ENCODE measurements around the gene STMND1. TPM values are rescaled to one million over a fixed set of nuclear protein-coding genes. Genes with fewer than 3 reads are reported as not detected.

The STMND1 gene
- total and polyA plus RNA-seq, 4 donors, result 0.05 TPM; not detected in 3

GRCh38 chr6:17057322-17057721, 44.5 kb upstream of the STMND1 start (continued):
- no peak for TF ChIP-seq ZBTB33 (IDR thresholded peaks at IDR 0.05)
- TF ChIP-seq YY1 (IDR thresholded peaks at IDR 0.05), result no peak

- 80% methylated on average over 2 of the region's 2 CpGs for whole genome bisulfite sequencing
- Histone ChIP-seq H3K36me3 (ENCODE audit: control insufficient read depth in 4 of 4, insufficient read depth in 3 of 4, low read depth in 1 of 4, low read length in 3 of 4) (no peaks in the 10 kb centered on the region), H3K9ac (ENCODE audit: low read depth in 1 of 2, low read length in 2 of 2) (no peak overlapping the region), H3K4me3 (ENCODE audit: low read depth in 1 of 3, low read length in 3 of 3) (no peak overlapping the region), H3K27me3 (ENCODE audit: control insufficient read depth in 4 of 4, insufficient read depth in 4 of 4, low read length in 3 of 4) (no peaks in the 10 kb centered on the region), H3K4me1 (ENCODE audit: control insufficient read depth in 4 of 4, insufficient read depth in 4 of 4, low read length in 3 of 4) (no peaks in the 10 kb centered on the region), H3K27ac (ENCODE audit: low read depth in 1 of 2, low read length in 2 of 2) (no peak overlapping the region), H3K9me3 (ENCODE audit: control insufficient read depth in 4 of 4, low read length in 3 of 4) (no peaks in the 10 kb centered on the region)
- no peak for TF ChIP-seq GABPA (IDR thresholded peaks at IDR 0.05 in 1 of 2, conservative IDR thresholded peaks at IDR 0.05 in 1 of 2)
- TF ChIP-seq JUND (IDR thresholded peaks at IDR 0.05), result no peak
- no peak for TF ChIP-seq CTCF (IDR thresholded peaks at IDR 0.05; ENCODE audit: low read depth, low read length, missing input control)
- no peak for TF ChIP-seq RXRA (IDR thresholded peaks at IDR 0.05)
- TF ChIP-seq NR2F2 (IDR thresholded peaks at IDR 0.05), result no peak
- no peak for TF ChIP-seq ATF3 (IDR thresholded peaks at IDR 0.05)
- TF ChIP-seq RAD21 (IDR thresholded peaks at IDR 0.05), result no peak
- TF ChIP-seq FOXA1 (IDR thresholded peaks at IDR 0.05), result no peak
- no peak for TF ChIP-seq FOXA2 (IDR thresholded peaks at IDR 0.05)
- TF ChIP-seq ZBTB33 (IDR thresholded peaks at IDR 0.05), result no peak
- no peak for TF ChIP-seq SP1 (IDR thresholded peaks at IDR 0.05)
- TF ChIP-seq EGR1 (IDR thresholded peaks at IDR 0.05; ENCODE audit: low read depth in 2 of 2), result no peak
- TF ChIP-seq YY1 (IDR thresholded peaks at IDR 0.05), result no peak
- TF ChIP-seq TAF1 (conservative IDR thresholded peaks at IDR 0.05), result no peak
- no peak for TF ChIP-seq HNF4G (IDR thresholded peaks at IDR 0.05)
- no peak for DNase-seq (ENCODE audit: low spot score)
Measured at GRCh38 chr6:17058550-17058949, 43.3 kb upstream of the STMND1 start.

GRCh38 chr6:17059022-17059421, 42.8 kb upstream of the STMND1 start:
- 80% methylated on average over 7 of the region's 7 CpGs for WGBS
- Histone ChIP-seq H3K4me3 (ENCODE audit: low read depth in 1 of 3, low read length in 3 of 3) (no peak overlapping the region), H3K4me1 (ENCODE audit: control insufficient read depth in 4 of 4, insufficient read depth in 4 of 4, low read length in 3 of 4) (no peaks in the 10 kb centered on the region), H3K9me3 (ENCODE audit: control insufficient read depth in 4 of 4, low read length in 3 of 4) (no peaks in the 10 kb centered on the region), H3K36me3 (ENCODE audit: control insufficient read depth in 4 of 4, insufficient read depth in 3 of 4, low read depth in 1 of 4, low read length in 3 of 4) (no peaks in the 10 kb centered on the region), H3K27me3 (ENCODE audit: control insufficient read depth in 4 of 4, insufficient read depth in 4 of 4, low read length in 3 of 4) (no peaks in the 10 kb centered on the region), H3K9ac (ENCODE audit: low read depth in 1 of 2, low read length in 2 of 2) (no peak overlapping the region), H3K27ac (ENCODE audit: low read depth in 1 of 2, low read length in 2 of 2) (no peak overlapping the region)
- TF ChIP-seq JUND (IDR thresholded peaks at IDR 0.05), result no peak
- no peak for TF ChIP-seq RAD21 (IDR thresholded peaks at IDR 0.05)
- no peak for TF ChIP-seq REST (IDR thresholded peaks at IDR 0.05)
- no peak for TF ChIP-seq MAX (IDR thresholded peaks at IDR 0.05)
- TF ChIP-seq GABPA (IDR thresholded peaks at IDR 0.05 in 1 of 2, conservative IDR thresholded peaks at IDR 0.05 in 1 of 2), result no peak
- no peak for TF ChIP-seq YY1 (IDR thresholded peaks at IDR 0.05)
- no peak for TF ChIP-seq ATF3 (IDR thresholded peaks at IDR 0.05)
- TF ChIP-seq SP1 (IDR thresholded peaks at IDR 0.05), result no peak
- no peak for TF ChIP-seq FOXA1 (IDR thresholded peaks at IDR 0.05)
- no peak for TF ChIP-seq NR2F2 (IDR thresholded peaks at IDR 0.05)
- no peak for TF ChIP-seq TAF1 (conservative IDR thresholded peaks at IDR 0.05)
- TF ChIP-seq RXRA (IDR thresholded peaks at IDR 0.05), result no peak
- TF ChIP-seq FOXA2 (IDR thresholded peaks at IDR 0.05), result no peak
- no peak for TF ChIP-seq EGR1 (IDR thresholded peaks at IDR 0.05; ENCODE audit: low read depth in 2 of 2)
- TF ChIP-seq HNF4G (IDR thresholded peaks at IDR 0.05), result no peak
- no peak for DNase-seq (ENCODE audit: low spot score)
